ENCODE data around the gene TMEM51.

Gene TMEM51

GRCh38 chr1:15178571-15179484 is 25.3 kb downstream of the TMEM51 start:
- Histone ChIP-seq H3K36me3 (ENCODE audit: control insufficient read depth, insufficient read depth, low read length) (no peaks in the 10 kb centered on the region), H3K4me3 (ENCODE audit: low read depth, low read length) (no peak overlapping the region), H3K9ac (ENCODE audit: low read length) (no peak overlapping the region), H3K27ac (ENCODE audit: low read depth, low read length) (no peak overlapping the region), H3K27me3 (ENCODE audit: control insufficient read depth, insufficient read depth, low read length) (no peaks in the 10 kb centered on the region), H3K4me1 (ENCODE audit: control insufficient read depth, insufficient read depth, low read length) (peaks cover 20% of the 10 kb centered on the region), H3K9me3 (ENCODE audit: control insufficient read depth, insufficient read depth, low read depth, low read length) (no peaks in the 10 kb centered on the region)

GRCh38 chr1:15179485-15179883 is 25.9 kb downstream of the TMEM51 start:
- H3K9ac ChIP-seq (ENCODE audit: low read length) = no peak overlapping the region

GRCh38 chr1:15180189-15180588 is 26.6 kb downstream of the TMEM51 start:
- H3K27ac ChIP-seq (ENCODE audit: low read depth, low read length) = no peak overlapping the region
- H3K4me3 ChIP-seq (ENCODE audit: low read depth, low read length) = no peak overlapping the region
- H3K36me3 ChIP-seq (ENCODE audit: control insufficient read depth, insufficient read depth, low read length) = no peaks in the 10 kb centered on the region
- no peaks in the 10 kb centered on the region for H3K9me3 ChIP-seq (ENCODE audit: control insufficient read depth, insufficient read depth, low read depth, low read length)
- no peaks in the 10 kb centered on the region for H3K27me3 ChIP-seq (ENCODE audit: control insufficient read depth, insufficient read depth, low read length)
- peaks cover 20% of the 10 kb centered on the region for H3K4me1 ChIP-seq (ENCODE audit: control insufficient read depth, insufficient read depth, low read length)
- no peak overlapping the region for H3K9ac ChIP-seq (ENCODE audit: low read length)

More at GRCh38 chr1:15179485-15179883, 25.9 kb downstream of the TMEM51 start:
- Histone ChIP-seq H3K27ac (ENCODE audit: low read depth, low read length) (no peak overlapping the region), H3K27me3 (ENCODE audit: control insufficient read depth, insufficient read depth, low read length) (no peaks in the 10 kb centered on the region), H3K4me1 (ENCODE audit: control insufficient read depth, insufficient read depth, low read length) (peaks cover 20% of the 10 kb centered on the region), H3K36me3 (ENCODE audit: control insufficient read depth, insufficient read depth, low read length) (no peaks in the 10 kb centered on the region), H3K9me3 (ENCODE audit: control insufficient read depth, insufficient read depth, low read depth, low read length) (no peaks in the 10 kb centered on the region), H3K4me3 (ENCODE audit: low read depth, low read length) (no peak overlapping the region)

GRCh38 chr1:15180945-15181523 is 27.5 kb downstream of the TMEM51 start:
- Histone ChIP-seq H3K27ac (ENCODE audit: low read depth, low read length) (no peak overlapping the region), H3K27me3 (ENCODE audit: control insufficient read depth, insufficient read depth, low read length) (no peaks in the 10 kb centered on the region), H3K36me3 (ENCODE audit: control insufficient read depth, insufficient read depth, low read length) (no peaks in the 10 kb centered on the region), H3K9me3 (ENCODE audit: control insufficient read depth, insufficient read depth, low read depth, low read length) (no peaks in the 10 kb centered on the region), H3K4me3 (ENCODE audit: low read depth, low read length) (no peak overlapping the region), H3K4me1 (ENCODE audit: control insufficient read depth, insufficient read depth, low read length) (peaks cover 20% of the 10 kb centered on the region), H3K9ac (ENCODE audit: low read length) (no peak overlapping the region)

- H3K9ac ChIP-seq (ENCODE audit: low read length) = no peak overlapping the region
- no peaks in the 10 kb centered on the region for H3K27me3 ChIP-seq (ENCODE audit: control insufficient read depth, insufficient read depth, low read length)
- no peak overlapping the region for H3K4me3 ChIP-seq (ENCODE audit: low read depth, low read length)
- H3K4me1 ChIP-seq (ENCODE audit: control insufficient read depth, insufficient read depth, low read length) = peaks cover 24% of the 10 kb centered on the region
- H3K36me3 ChIP-seq (ENCODE audit: control insufficient read depth, insufficient read depth, low read length) = no peaks in the 10 kb centered on the region
- H3K9me3 ChIP-seq (ENCODE audit: control insufficient read depth, insufficient read depth, low read depth, low read length) = no peaks in the 10 kb centered on the region
- no peak overlapping the region for H3K27ac ChIP-seq (ENCODE audit: low read depth, low read length)
These were observed 28.0 kb downstream of the TMEM51 start for GRCh38 chr1:15181564-15181963.

GRCh38 chr1:15184436-15185241 is 31.1 kb downstream of the TMEM51 start:
- Histone ChIP-seq H3K27me3 (ENCODE audit: control insufficient read depth, insufficient read depth, low read length) (no peaks in the 10 kb centered on the region), H3K4me3 (ENCODE audit: low read depth, low read length) (no peak overlapping the region), H3K36me3 (ENCODE audit: control insufficient read depth, insufficient read depth, low read length) (no peaks in the 10 kb centered on the region), H3K9ac (ENCODE audit: low read length) (no peak overlapping the region), H3K9me3 (ENCODE audit: control insufficient read depth, insufficient read depth, low read depth, low read length) (no peaks in the 10 kb centered on the region), H3K4me1 (ENCODE audit: control insufficient read depth, insufficient read depth, low read length) (peaks cover 31% of the 10 kb centered on the region), H3K27ac (ENCODE audit: low read depth, low read length) (no peak overlapping the region)

GRCh38 chr1:15185617-15186016 is 32.1 kb downstream of the TMEM51 start:
- H3K4me3 ChIP-seq (ENCODE audit: low read depth, low read length) = no peak overlapping the region
- no peak overlapping the region for H3K27ac ChIP-seq (ENCODE audit: low read depth, low read length)
- H3K9me3 ChIP-seq (ENCODE audit: control insufficient read depth, insufficient read depth, low read depth, low read length) = no peaks in the 10 kb centered on the region
- no peaks in the 10 kb centered on the region for H3K27me3 ChIP-seq (ENCODE audit: control insufficient read depth, insufficient read depth, low read length)
- no peak overlapping the region for H3K9ac ChIP-seq (ENCODE audit: low read length)
- H3K4me1 ChIP-seq (ENCODE audit: control insufficient read depth, insufficient read depth, low read length) = peaks cover 31% of the 10 kb centered on the region
- no peaks in the 10 kb centered on the region for H3K36me3 ChIP-seq (ENCODE audit: control insufficient read depth, insufficient read depth, low read length)

- no peaks in the 10 kb centered on the region for H3K36me3 ChIP-seq (ENCODE audit: control insufficient read depth, insufficient read depth, low read length)
- no peaks in the 10 kb centered on the region for H3K27me3 ChIP-seq (ENCODE audit: control insufficient read depth, insufficient read depth, low read length)
- H3K9me3 ChIP-seq (ENCODE audit: control insufficient read depth, insufficient read depth, low read depth, low read length) = no peaks in the 10 kb centered on the region
- no peak overlapping the region for H3K27ac ChIP-seq (ENCODE audit: low read depth, low read length)
- no peak overlapping the region for H3K9ac ChIP-seq (ENCODE audit: low read length)
- no peak overlapping the region for H3K4me3 ChIP-seq (ENCODE audit: low read depth, low read length)
- H3K4me1 ChIP-seq (ENCODE audit: control insufficient read depth, insufficient read depth, low read length) = peaks cover 34% of the 10 kb centered on the region
These were observed 32.7 kb downstream of the TMEM51 start for GRCh38 chr1:15186073-15186845.

- Histone ChIP-seq H3K9me3 (ENCODE audit: control insufficient read depth, insufficient read depth, low read depth, low read length) (no peaks in the 10 kb centered on the region), H3K9ac (ENCODE audit: low read length) (no peak overlapping the region), H3K27me3 (ENCODE audit: control insufficient read depth, insufficient read depth, low read length) (no peaks in the 10 kb centered on the region), H3K36me3 (ENCODE audit: control insufficient read depth, insufficient read depth, low read length) (no peaks in the 10 kb centered on the region), H3K4me1 (ENCODE audit: control insufficient read depth, insufficient read depth, low read length) (peaks cover 36% of the 10 kb centered on the region), H3K4me3 (ENCODE audit: low read depth, low read length) (no peak overlapping the region), H3K27ac (ENCODE audit: low read depth, low read length) (no peak overlapping the region)
These were observed 33.3 kb downstream of the TMEM51 start for GRCh38 chr1:15186846-15187151.

- Histone ChIP-seq H3K9me3 (ENCODE audit: control insufficient read depth, insufficient read depth, low read depth, low read length) (no peaks in the 10 kb centered on the region), H3K36me3 (ENCODE audit: control insufficient read depth, insufficient read depth, low read length) (no peaks in the 10 kb centered on the region), H3K9ac (ENCODE audit: low read length) (peak overlapping the region; percentile 25), H3K27me3 (ENCODE audit: control insufficient read depth, insufficient read depth, low read length) (no peaks in the 10 kb centered on the region), H3K4me3 (ENCODE audit: low read depth, low read length) (no peak overlapping the region), H3K27ac (ENCODE audit: low read depth, low read length) (no peak overlapping the region), H3K4me1 (ENCODE audit: control insufficient read depth, insufficient read depth, low read length) (peaks cover 36% of the 10 kb centered on the region)
These were observed 33.9 kb downstream of the TMEM51 start for GRCh38 chr1:15187175-15188129.
